ENCODE results near the gene TMEM126B.

Gene TMEM126B

GRCh38 chr11:85682330-85683305 lies 54.2 kb downstream of the TMEM126B start:
- DNase-seq, result peak; percentile 21

- no peak for DNase-seq
These were observed 56.9 kb downstream of the TMEM126B start for GRCh38 chr11:85685125-85685819.

GRCh38 chr11:85685820-85686459 lies 57.5 kb downstream of the TMEM126B start, which contains the start of gene CCDC89:
TSS of gene CCDC89 (minus strand) at chr11:85686195. CDS start at chr11:85686130, 65 bp downstream.
- DNase-seq, result no peak

All from effector CD4-positive, alpha-beta T cell (primary cell).